IMR-90 (cell line): Measurements from ENCODE around the gene ERRFI1. TPM values are rescaled to one million over a fixed set of nuclear protein-coding genes. Genes with fewer than 3 reads are reported as not detected.

Experiments
- ATAC-seq: fragments of 200-7000 bp; cut with Tn5 transposase; 2 replicates; pipeline ENCODE4 v1.9.1; 2020; ENCODE audit warnings: low read depth, mild to moderate bottlenecking, moderate library complexity
- BruUV-seq: library from RNA; stranded (reverse); fragments of 400-500 nt; replicated peaks from 2 replicates; lab custom pipeline; 2021; lab: Mats Ljungman, UMichigan
- CTCF ChIA-PET: fragments of 300-600 bp; formaldehyde crosslinking; extraction: SDS; loops from one replicate; lab custom pipeline; 2021; ENCODE audit warnings: antibody characterized with exemption; lab: Yijun Ruan, JAX
- POLR2A ChIA-PET: fragments of 300-600 bp; sonication (Branson Sonifier 250); formaldehyde crosslinking; loops from one replicate; lab custom pipeline; 2022; ENCODE audit warnings: antibody characterized with exemption; ENCODE audit not compliant: unreplicated experiment; lab: Charles Lee
- DNase-seq: peaks from one replicate; pipeline ENCODE4 v3.0.0; 2013
- H2AFZ ChIP-seq: replicated peaks from 2 replicates; pipeline ENCODE3; 2013; ENCODE audit warnings: low read length, mild to moderate bottlenecking; ENCODE audit not compliant: poor library complexity
- H2AK5ac ChIP-seq: 2 replicates; pipeline ENCODE4 v1.6.1; 2013; ENCODE audit warnings: low read depth, low read length, inconsistent platforms
- H2AK9ac ChIP-seq: replicated peaks from 2 replicates; pipeline ENCODE3; 2013; ENCODE audit warnings: mild to moderate bottlenecking, low read depth, low read length, moderate library complexity; ENCODE audit not compliant: poor library complexity
- H2BK120ac ChIP-seq: 2 replicates; pipeline ENCODE4 v1.6.1; 2013; ENCODE audit warnings: low read depth, low read length, inconsistent platforms
- H2BK15ac ChIP-seq: 3 replicates; pipeline ENCODE4 v1.6.1; 2013; ENCODE audit warnings: low read depth, low read length, inconsistent platforms
- H2BK20ac ChIP-seq: 2 replicates; pipeline ENCODE4 v1.6.1; 2013; ENCODE audit warnings: low read depth, mild to moderate bottlenecking, inconsistent platforms, low read length, moderate library complexity
- H2BK5ac ChIP-seq: 2 replicates; pipeline ENCODE4 v1.6.1; 2013; ENCODE audit warnings: mild to moderate bottlenecking, low read depth, low read length, inconsistent platforms; ENCODE audit not compliant: poor library complexity, severe bottlenecking
- H3K14ac ChIP-seq: replicated peaks from 2 replicates; pipeline ENCODE4 v1.6.1; 2013; ENCODE audit warnings: low read depth, low read length, inconsistent platforms
- H3K18ac ChIP-seq: 2 replicates; pipeline ENCODE4 v1.6.1; 2013; ENCODE audit warnings: low read depth, low read length, control low read depth
- H3K23ac ChIP-seq: 2 replicates; pipeline ENCODE4 v1.6.1; 2013; ENCODE audit warnings: low read depth, low read length, inconsistent platforms
- H3K27ac ChIP-seq: 2 replicates; pipeline ENCODE4 v1.5.1; 2013; ENCODE audit warnings: mild to moderate bottlenecking, control low read depth, low read length; ENCODE audit not compliant: insufficient read depth
- H3K27me3 ChIP-seq: 2 replicates; pipeline ENCODE4 v1.6.1; 2013; ENCODE audit warnings: low read length; ENCODE audit not compliant: control insufficient read depth, insufficient read depth
- H3K36me3 ChIP-seq: 2 replicates; pipeline ENCODE4 v1.6.1; 2013; ENCODE audit warnings: low read length, mixed read lengths; ENCODE audit not compliant: control insufficient read depth, insufficient read depth
- H3K4ac ChIP-seq: 2 replicates; pipeline ENCODE4 v1.6.1; 2013; ENCODE audit warnings: low read depth, low read length, inconsistent platforms
- H3K4me1 ChIP-seq: 2 replicates; pipeline ENCODE4 v1.6.1; 2013; ENCODE audit warnings: low read length, mixed read lengths; ENCODE audit not compliant: control insufficient read depth, insufficient read depth
- H3K4me2 ChIP-seq: 2 replicates; pipeline ENCODE4 v1.6.1; 2013; ENCODE audit warnings: low read depth, mild to moderate bottlenecking, control low read depth, low read length, moderate library complexity
- H3K4me3 ChIP-seq: 2 replicates; pipeline ENCODE4 v1.5.1; 2013; ENCODE audit warnings: low read depth, mild to moderate bottlenecking, control low read depth, low read length, moderate library complexity; ENCODE audit not compliant: insufficient read depth
- H3K56ac ChIP-seq: 2 replicates; pipeline ENCODE4 v1.6.1; 2013; ENCODE audit warnings: low read length, inconsistent platforms; ENCODE audit not compliant: insufficient read depth; ENCODE audit errors: extremely low read depth
- H3K79me1 ChIP-seq, 2 experiments: 2 replicates each; pipeline ENCODE4 v1.6.1; 2013; ENCODE audit warnings: low read length in 2 of 2, inconsistent platforms in 1 of 2, low read depth in 1 of 2
- H3K9ac ChIP-seq: 2 replicates; pipeline ENCODE4 v1.6.1; 2013; ENCODE audit warnings: low read depth, low read length, control low read depth
- H3K9me1 ChIP-seq: 2 replicates; pipeline ENCODE4 v1.6.1; 2013; ENCODE audit warnings: low read length, inconsistent platforms; ENCODE audit not compliant: insufficient read depth
- H3K9me3 ChIP-seq: 2 replicates; pipeline ENCODE4 v1.6.1; 2013; ENCODE audit warnings: low read length; ENCODE audit not compliant: control insufficient read depth, insufficient read depth
- H4K20me1 ChIP-seq: 2 replicates; pipeline ENCODE4 v1.6.1; 2013; ENCODE audit warnings: low read length, inconsistent platforms; ENCODE audit not compliant: insufficient read depth
- H4K5ac ChIP-seq: 2 replicates; pipeline ENCODE4 v1.6.1; 2013; ENCODE audit warnings: mild to moderate bottlenecking, low read depth, low read length, control low read depth
- H4K8ac ChIP-seq, 2 experiments: 2 replicates each; pipeline ENCODE4 v1.6.1; 2013; ENCODE audit warnings: low read depth in 2 of 2, low read length in 2 of 2, control low read depth in 1 of 2, inconsistent platforms in 1 of 2
- H4K91ac ChIP-seq: 2 replicates; pipeline ENCODE4 v1.6.1; 2013; ENCODE audit warnings: low read depth, low read length, inconsistent platforms; ENCODE audit not compliant: insufficient read depth
- CEBPB ChIP-seq: IDR thresholded peaks from 2 replicates; pipeline ENCODE4 v1.6.1; 2012; ENCODE audit warnings: low read depth, low read length, improper control_type of control experiment
- CHD1 ChIP-seq: IDR thresholded peaks from 2 replicates; pipeline ENCODE4 v1.6.1; 2012; ENCODE audit warnings: low read depth, low read length, improper control_type of control experiment
- CTCF ChIP-seq: conservative IDR thresholded peaks from 2 replicates; pipeline ENCODE4 v1.5.1; 2012; ENCODE audit warnings: mild to moderate bottlenecking, low read depth, low read length, improper control_type of control experiment
- ELK1 ChIP-seq: fragments of 150-350 bp; IDR thresholded peaks from 2 replicates; pipeline ENCODE4 v1.6.1; 2016; ENCODE audit warnings: low read depth, mild to moderate bottlenecking, low read length, moderate library complexity, borderline replicate concordance
- FOS ChIP-seq: fragments of 150-350 bp; IDR thresholded peaks from 2 replicates; pipeline ENCODE4 v1.6.1; 2016; ENCODE audit warnings: low read depth, low read length
- MAFK ChIP-seq: IDR thresholded peaks from 2 replicates; pipeline ENCODE4 v1.6.1; 2012; ENCODE audit warnings: low read depth, low read length, improper control_type of control experiment
- MAZ ChIP-seq: IDR thresholded peaks from 2 replicates; pipeline ENCODE4 v1.6.1; 2012; ENCODE audit warnings: low read depth, mild to moderate bottlenecking, low read length, improper control_type of control experiment, moderate library complexity, borderline replicate concordance
- MXI1 ChIP-seq: IDR thresholded peaks from 2 replicates; pipeline ENCODE4 v1.6.1; 2012; ENCODE audit warnings: low read depth, mild to moderate bottlenecking, low read length, moderate library complexity, borderline replicate concordance
- NFE2L2 ChIP-seq: fragments of 150-350 bp; IDR thresholded peaks from 2 replicates; pipeline ENCODE4 v1.6.1; 2016; ENCODE audit warnings: low read depth, mild to moderate bottlenecking, low read length
- POLR2A ChIP-seq: IDR thresholded peaks from 2 replicates; pipeline ENCODE4 v1.6.1; 2012; ENCODE audit warnings: mild to moderate bottlenecking, low read depth, low read length
- RAD21 ChIP-seq: IDR thresholded peaks from 2 replicates; pipeline ENCODE4 v1.6.1; 2012; ENCODE audit warnings: low read length, improper control_type of control experiment
- RCOR1 ChIP-seq: IDR thresholded peaks from 2 replicates; pipeline ENCODE4 v1.6.1; 2012; ENCODE audit warnings: mild to moderate bottlenecking, low read length, improper control_type of control experiment; ENCODE audit not compliant: insufficient replicate concordance
- RFX5 ChIP-seq: IDR thresholded peaks from 2 replicates; pipeline ENCODE4 v1.8.0; 2012; ENCODE audit warnings: low read depth, mild to moderate bottlenecking, low read length, moderate library complexity
- SMC3 ChIP-seq: fragments of 150-350 bp; IDR thresholded peaks from 2 replicates; pipeline ENCODE4 v1.6.1; 2016; ENCODE audit warnings: low read depth, mild to moderate bottlenecking, antibody characterized with exemption, low read length, moderate library complexity
- USF2 ChIP-seq: fragments of 150-350 bp; IDR thresholded peaks from 2 replicates; pipeline ENCODE4 v1.6.1; 2017; ENCODE audit warnings: mild to moderate bottlenecking, antibody characterized with exemption, low read length, low read depth
- WGBS, 2 experiments: methylation state at CpG; one replicate each; pipeline versions ENCODE4 v1.1.5 to v1.1.7; 2013; ENCODE audit warnings: missing lambda C conversion rate in 2 of 2; ENCODE audit not compliant: insufficient read length in 1 of 2; ENCODE audit errors: extremely low coverage in 2 of 2; 5-methylcytosine and 5-hydroxymethylcytosine counted together
- dilution Hi-C: fragments of 300-500 bp; cut with HindIII; formaldehyde crosslinking; loops from one replicate; pipeline ENCODE4 v1.14.3; 2018; ENCODE audit warnings: low sequenced_read_pairs; ENCODE audit not compliant: unreplicated experiment
- in situ Hi-C: fragments of 300-500 bp; cut with MboI; formaldehyde crosslinking; loops from 3 replicates; pipeline ENCODE4 v1.14.3; 2019; ENCODE audit warnings: low sequenced_read_pairs, inconsistent platforms, mixed read lengths
- intact Hi-C: fragments of 100-400 bp; cut with micrococcal nuclease; formaldehyde crosslinking; loops from 2 replicates; pipeline ENCODE4 v1.10.0; 2022
- polyA plus RNA-seq, 3 experiments: library from polyadenylated mRNA; depleted of rRNA; stranded (reverse); fragments of >200 nt; gene quantifications; 2 replicates each; pipeline ENCODE4 v1.2.3, GENCODE V29; 2012; ENCODE audit warnings: low replicate concordance in 1 of 3
- total RNA-seq: library from RNA; depleted of rRNA; stranded (reverse); fragments of >200 nt; gene quantifications from 2 replicates; pipeline ENCODE4 v1.2.3, GENCODE V29; 2012

Gene ERRFI1
- total and polyA plus RNA-seq, 2 of the 4 experiments (the other 2 are of a cell fraction), result 101 to 145 TPM

GRCh38 chr1:8053878-8054567 is 27.9 kb upstream of the ERRFI1 start:
- H2AK5ac ChIP-seq, result peak overlapping the region; percentile 51; the same call in 1 of the 2 replicates
- no peak overlapping the region for H3K56ac ChIP-seq
- H4K20me1 ChIP-seq, result no peaks in the 10 kb centered on the region
- no TSS peak for BruUV-seq
- H2AFZ ChIP-seq, result no peak overlapping the region
- POLR2A ChIA-PET, result interaction anchor here (0.6 kb wide), 1 partner anchor 28 kb away, joined by 6 read pairs; the partner anchor contains the start of gene ERRFI1
- H3K4me1 ChIP-seq, result peaks cover 6% of the 10 kb centered on the region
- H2AK9ac ChIP-seq, result no peak overlapping the region
- in situ Hi-C loops (no loop called here), dilution Hi-C loops (no loop called here), intact Hi-C loops (no loop called here)
- H3K18ac ChIP-seq, result no peak overlapping the region
- H3K4me2 ChIP-seq, result no peak overlapping the region
- H4K5ac ChIP-seq, result no peak overlapping the region
- no peak overlapping the region for H3K23ac ChIP-seq
- DNase-seq, result no peak
- H4K91ac ChIP-seq, result no peak overlapping the region
- H2BK20ac ChIP-seq, result no peak overlapping the region; the same call in 1 of the 2 replicates
- WGBS, 2 experiments, result 100% methylated on average over 1 of the region's 5 CpGs; no CpG with 5 or more reads in 1 of the 2 experiments
- CTCF ChIA-PET, result interaction anchor here (0.6 kb wide), 1 partner anchor 14 kb away, joined by 5 read pairs; no protein-coding TSS in a partner anchor
- no peak overlapping the region for H4K8ac ChIP-seq
- peak overlapping the region; percentile 14; the same call in 1 of the 3 replicates for H2BK15ac ChIP-seq
- no peak overlapping the region for H3K27ac ChIP-seq
- H3K4me3 ChIP-seq, result no peak overlapping the region
- no peak overlapping the region for H3K4ac ChIP-seq
- ATAC-seq, result no peak
- no peaks in the 10 kb centered on the region for H3K36me3 ChIP-seq
- H3K14ac ChIP-seq, result no peak overlapping the region
- no peak overlapping the region for H3K9ac ChIP-seq
- no peaks in the 10 kb centered on the region for H3K79me1 ChIP-seq
- no peaks in the 10 kb centered on the region for H3K27me3 ChIP-seq
- no peaks in the 10 kb centered on the region for H3K9me3 ChIP-seq
- no peak overlapping the region for H2BK5ac ChIP-seq
- peaks cover 9% of the 10 kb centered on the region; the same call in 1 of the 2 replicates for H3K9me1 ChIP-seq
- H2BK120ac ChIP-seq, result no peak overlapping the region
- TF ChIP-seq CTCF, result no peak
- TF ChIP-seq NFE2L2, result no peak
- no peak for TF ChIP-seq MAZ
- TF ChIP-seq RAD21, result no peak
- no peak for TF ChIP-seq ELK1
- no peak for TF ChIP-seq MAFK
- TF ChIP-seq CEBPB, result no peak
- TF ChIP-seq MXI1, result no peak
- TF ChIP-seq POLR2A, result no peak
- no peak for TF ChIP-seq SMC3
- no peak for TF ChIP-seq FOS
- no peak for TF ChIP-seq CHD1
- TF ChIP-seq USF2, result no peak
- TF ChIP-seq RFX5, result no peak
- no peak for TF ChIP-seq RCOR1
